MCF 10A (cell line): Measurements from ENCODE around the gene ENPP7. TPM values are rescaled to one million over a fixed set of nuclear protein-coding genes. Genes with fewer than 3 reads are reported as not detected.

Experiments
- BruUV-seq: library from RNA; stranded (reverse); fragments of 400-500 nt; replicated peaks from 2 replicates; lab custom pipeline; 2021; lab: Mats Ljungman, UMichigan
- CTCF ChIA-PET: fragments of 300-600 bp; sonication (Branson Sonifier 250); formaldehyde crosslinking; extraction: SDS; loops from one replicate; lab custom pipeline; 2021; ENCODE audit warnings: antibody characterized with exemption, inconsistent platforms; lab: Yijun Ruan, JAX
- POLR2A ChIA-PET: fragments of 300-600, 350-650 bp; sonication (Branson Sonifier 250); formaldehyde crosslinking; extraction: SDS; loops from one replicate; lab custom pipeline; 2020; ENCODE audit warnings: antibody characterized with exemption, inconsistent platforms; lab: Yijun Ruan, JAX
- DNase-seq: peaks from one replicate; pipeline ENCODE4 v3.0.0-alpha.2; 2018; ENCODE audit not compliant: unreplicated experiment
- H3K27ac Mint-ChIP-seq: one replicate; pipeline ENCODE4 v1.8.0; 2022; ENCODE audit warnings: mild to moderate bottlenecking, low read depth, mixed read lengths; ENCODE audit not compliant: unreplicated experiment
- H3K27me3 Mint-ChIP-seq: one replicate; pipeline ENCODE4 v1.8.0; 2022; ENCODE audit warnings: mixed read lengths; ENCODE audit not compliant: insufficient read depth, unreplicated experiment
- H3K36me3 Mint-ChIP-seq: one replicate; pipeline ENCODE4 v1.8.0; 2022; ENCODE audit warnings: mild to moderate bottlenecking, moderate library complexity, mixed read lengths; ENCODE audit not compliant: insufficient read depth, unreplicated experiment
- H3K4me1 Mint-ChIP-seq: one replicate; pipeline ENCODE4 v1.8.0; 2022; ENCODE audit warnings: mixed read lengths; ENCODE audit not compliant: insufficient read depth, unreplicated experiment
- H3K4me3 Mint-ChIP-seq: one replicate; pipeline ENCODE4 v1.8.0; 2022; ENCODE audit warnings: mild to moderate bottlenecking, moderate library complexity, mixed read lengths; ENCODE audit not compliant: unreplicated experiment
- H3K9me3 Mint-ChIP-seq: one replicate; pipeline ENCODE4 v1.8.0; 2022; ENCODE audit warnings: mixed read lengths; ENCODE audit not compliant: unreplicated experiment
- intact Hi-C: fragments of 100-400 bp; cut with micrococcal nuclease; formaldehyde crosslinking; loops from 2 replicates; pipeline ENCODE4 v1.14.1; 2022
- total RNA-seq: library from RNA; stranded (reverse); gene quantifications from 2 replicates; pipeline ENCODE4 v1.2.3, GENCODE V29; 2022
- TF ChIP-seq, protein P1 (sequence below): fragments of 200-600 bp; IDR thresholded peaks from one replicate; pipeline ENCODE4 v1.8.0; 2022; ENCODE audit warnings: antibody characterized with exemption, mild to moderate bottlenecking; ENCODE audit not compliant: unreplicated experiment

ENPP7 gene
- total RNA-seq, 1 experiment from 2014 or later: not detected

DNA sequence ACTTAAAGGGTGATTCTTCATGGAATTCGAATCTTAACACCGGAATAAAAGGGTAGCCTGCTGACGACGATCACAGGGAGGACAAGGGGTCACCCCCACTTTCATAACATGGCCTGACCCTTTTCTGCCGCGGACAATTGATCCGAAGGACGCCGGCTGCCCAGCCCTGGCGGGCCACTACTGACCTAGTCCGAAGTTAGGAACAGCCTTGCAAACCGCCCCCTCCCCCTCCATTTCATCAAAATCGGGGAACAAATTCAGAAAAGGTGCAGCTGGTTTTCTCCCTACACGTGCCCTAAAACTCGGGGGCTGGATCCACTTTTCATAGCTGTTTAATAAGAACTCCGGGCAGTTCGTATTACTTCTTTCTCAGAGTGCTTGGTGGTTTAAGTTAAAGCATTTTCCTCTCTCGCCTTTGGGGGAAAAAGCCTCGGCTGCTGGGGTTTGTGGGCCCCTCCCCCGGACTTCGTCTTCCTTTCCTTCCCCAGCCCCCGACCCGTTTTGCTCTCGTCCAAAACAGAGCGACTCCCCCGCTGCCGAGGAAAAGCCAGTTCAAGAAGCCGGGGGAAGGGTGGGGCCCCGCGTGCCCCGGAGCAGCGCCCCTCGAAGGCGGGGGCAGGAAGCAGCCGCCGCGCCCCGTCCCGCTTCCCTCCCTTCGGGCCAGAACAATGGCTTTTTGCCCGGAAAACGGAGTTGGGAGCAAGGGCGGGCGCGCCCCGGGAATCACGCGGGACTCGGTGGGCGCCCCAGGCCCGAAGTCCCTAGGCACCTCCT, 46.6 kb downstream of the ENPP7 start:
- ChIA-PET POLR2A (interaction anchor here (0.6 to 3.7 kb wide), 8 partner anchors 20 to 75 kb away, joined by 3 to 17 read pairs (median 4); partner anchors contain the start of gene CBX8), CTCF (interaction anchor here (0.6 to 1.0 kb wide), 2 partner anchors 31 to 404 kb away, joined by 3 to 9 read pairs; no protein-coding TSS in a partner anchor)
- intact Hi-C loops: loop anchor here (2.0 kb wide), 1 partner anchor 35 kb away; no protein-coding TSS in a partner anchor
- H3K27ac Mint-ChIP-seq: no peak overlapping the region
- H3K9me3 Mint-ChIP-seq: no peaks in the 10 kb centered on the region
- H3K4me3 Mint-ChIP-seq: peak overlapping the region; percentile 76
- peaks cover 7% of the 10 kb centered on the region for H3K4me1 Mint-ChIP-seq
- no TSS peak for BruUV-seq
- peaks cover 26% of the 10 kb centered on the region for H3K27me3 Mint-ChIP-seq
- DNase-seq: peak; percentile 69
- TF ChIP-seq, protein P1, sequence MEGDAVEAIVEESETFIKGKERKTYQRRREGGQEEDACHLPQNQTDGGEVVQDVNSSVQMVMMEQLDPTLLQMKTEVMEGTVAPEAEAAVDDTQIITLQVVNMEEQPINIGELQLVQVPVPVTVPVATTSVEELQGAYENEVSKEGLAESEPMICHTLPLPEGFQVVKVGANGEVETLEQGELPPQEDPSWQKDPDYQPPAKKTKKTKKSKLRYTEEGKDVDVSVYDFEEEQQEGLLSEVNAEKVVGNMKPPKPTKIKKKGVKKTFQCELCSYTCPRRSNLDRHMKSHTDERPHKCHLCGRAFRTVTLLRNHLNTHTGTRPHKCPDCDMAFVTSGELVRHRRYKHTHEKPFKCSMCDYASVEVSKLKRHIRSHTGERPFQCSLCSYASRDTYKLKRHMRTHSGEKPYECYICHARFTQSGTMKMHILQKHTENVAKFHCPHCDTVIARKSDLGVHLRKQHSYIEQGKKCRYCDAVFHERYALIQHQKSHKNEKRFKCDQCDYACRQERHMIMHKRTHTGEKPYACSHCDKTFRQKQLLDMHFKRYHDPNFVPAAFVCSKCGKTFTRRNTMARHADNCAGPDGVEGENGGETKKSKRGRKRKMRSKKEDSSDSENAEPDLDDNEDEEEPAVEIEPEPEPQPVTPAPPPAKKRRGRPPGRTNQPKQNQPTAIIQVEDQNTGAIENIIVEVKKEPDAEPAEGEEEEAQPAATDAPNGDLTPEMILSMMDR: peak; percentile 25
- no peaks in the 10 kb centered on the region for H3K36me3 Mint-ChIP-seq

DNA sequence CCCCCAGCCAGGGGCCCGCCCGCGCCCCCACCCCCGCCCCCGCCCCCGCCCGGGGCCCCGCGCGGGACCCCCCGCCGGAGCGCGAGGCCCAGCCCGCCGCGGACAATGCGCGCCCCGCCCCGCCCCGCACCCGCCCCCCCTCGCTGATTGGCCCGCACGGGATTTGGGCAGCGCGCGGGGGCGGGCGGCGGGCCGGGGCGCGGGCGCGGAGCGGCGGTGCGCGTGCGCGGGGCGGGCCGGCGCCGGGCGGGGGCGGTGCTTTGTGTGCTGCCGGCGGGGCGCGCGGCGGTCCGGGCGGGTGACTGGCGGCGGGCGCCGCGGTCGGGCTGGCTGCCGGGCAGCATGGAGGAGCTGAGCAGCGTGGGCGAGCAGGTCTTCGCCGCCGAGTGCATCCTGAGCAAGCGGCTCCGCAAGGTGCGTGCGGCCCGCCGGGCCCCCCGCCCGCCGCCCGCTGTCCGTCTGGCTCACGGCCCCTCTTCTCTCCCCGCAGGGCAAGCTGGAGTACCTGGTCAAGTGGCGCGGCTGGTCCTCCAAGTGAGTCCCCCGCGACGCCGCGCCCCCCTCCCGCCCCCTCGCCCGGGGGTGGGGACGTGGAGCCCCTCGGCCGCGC, 47.3 kb downstream of the ENPP7 start, which contains the start of gene CBX2:
CBX2 (plus strand) TSS at position 255 of the 610 bp plus-strand sequence; CDS start at position 343, 88 bp downstream.
- peaks cover 21% of the 10 kb centered on the region for H3K27me3 Mint-ChIP-seq
- DNase-seq: peak; percentile 68
- H3K4me3 Mint-ChIP-seq: peak within 1 kb of the TSS; percentile 76
- BruUV-seq: no TSS peak
- H3K27ac Mint-ChIP-seq: no peak within 1 kb of the TSS
- POLR2A ChIA-PET: interaction anchor here (1.0 to 3.7 kb wide), 6 partner anchors 10 to 59 kb away, joined by 3 to 17 read pairs (median 4); partner anchors contain the start of gene CBX8
- H3K9me3 Mint-ChIP-seq: no peaks in the 10 kb centered on the region
- H3K4me1 Mint-ChIP-seq: peaks cover 7% of the 10 kb centered on the region
- TF ChIP-seq, protein P1: no peak
- H3K36me3 Mint-ChIP-seq: no peaks in the 10 kb centered on the region
- CTCF ChIA-PET: interaction anchor here (0.6 to 1.6 kb wide), 3 partner anchors 14 to 216 kb away, joined by 3 to 4 read pairs (median 3); no protein-coding TSS in a partner anchor
- intact Hi-C loops: loop anchor here (2.0 kb wide), 1 partner anchor 35 kb away; no protein-coding TSS in a partner anchor

DNA sequence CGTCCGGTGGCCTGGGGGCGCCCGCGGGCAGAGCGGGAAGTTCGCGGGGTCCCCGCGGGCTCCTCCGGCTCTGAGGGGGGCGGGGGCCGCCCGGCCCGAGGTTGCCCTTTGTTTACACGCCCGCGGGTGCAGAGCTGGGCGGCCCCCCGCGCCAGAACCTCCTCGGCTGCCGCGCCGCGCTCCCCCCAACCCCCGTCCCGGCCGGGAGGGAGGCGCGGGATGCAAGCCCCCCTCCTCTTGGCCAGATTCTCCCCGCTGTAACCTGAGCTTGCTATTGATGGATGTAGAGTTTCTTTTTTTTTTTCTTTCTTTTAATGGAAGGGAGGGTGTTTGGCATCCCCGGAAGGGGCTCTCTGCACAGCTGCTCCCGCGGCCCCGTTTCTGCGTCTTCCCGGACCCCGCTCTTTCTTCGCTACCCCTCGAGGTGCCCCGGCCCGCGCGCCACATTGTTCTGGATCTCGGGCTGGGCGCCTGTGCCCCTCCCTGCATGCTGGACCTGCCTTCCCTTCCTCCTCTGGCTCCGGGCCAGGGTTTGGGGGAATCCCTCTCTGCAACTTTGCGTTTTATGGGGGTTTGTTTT, 47.9 kb downstream of the ENPP7 start:
- H3K27me3 Mint-ChIP-seq: peaks cover 15% of the 10 kb centered on the region
- peaks cover 7% of the 10 kb centered on the region for H3K4me1 Mint-ChIP-seq
- H3K4me3 Mint-ChIP-seq: peak overlapping the region; percentile 76
- peaks cover 2% of the 10 kb centered on the region for H3K36me3 Mint-ChIP-seq
- POLR2A ChIA-PET: interaction anchor here (0.6 to 3.7 kb wide), 7 partner anchors 11 to 412 kb away, joined by 3 to 17 read pairs (median 4); partner anchors contain the start of gene CBX8
- DNase-seq: peak; percentile 20
- no TSS peak for BruUV-seq
- no peaks in the 10 kb centered on the region for H3K9me3 Mint-ChIP-seq
- CTCF ChIA-PET: interaction anchor here (0.6 to 1.6 kb wide), 4 partner anchors 15 to 216 kb away, joined by 3 to 4 read pairs (median 3); no protein-coding TSS in a partner anchor
- no peak overlapping the region for H3K27ac Mint-ChIP-seq
- TF ChIP-seq, protein P1: no peak
- intact Hi-C loops: no loop called here
